Neuronal stem cell (in vitro differentiated cells): ENCODE results near the gene FSIP1.

Experiments used
- DNase-seq: peaks from one replicate; pipeline ENCODE4 v3.0.0-alpha.2; 2013; ENCODE audit warnings: low spot score
- H2AFZ ChIP-seq: one replicate; pipeline ENCODE4 v1.6.1; 2013; ENCODE audit warnings: mild to moderate bottlenecking, low read length, inconsistent platforms
- H2AK5ac ChIP-seq: 2 replicates; pipeline ENCODE4 v1.6.1; 2013; ENCODE audit warnings: low read depth, mild to moderate bottlenecking, inconsistent platforms, low read length, moderate library complexity, mixed read lengths
- H2BK120ac ChIP-seq: 2 replicates; pipeline ENCODE4 v1.6.1; 2013; ENCODE audit warnings: low read depth, mild to moderate bottlenecking, inconsistent platforms, low read length, moderate library complexity, mixed read lengths
- H2BK12ac ChIP-seq: one replicate; pipeline ENCODE4 v1.6.1; 2013; ENCODE audit warnings: low read length, inconsistent platforms
- H2BK15ac ChIP-seq: 2 replicates; pipeline ENCODE4 v1.6.1; 2013; ENCODE audit warnings: mild to moderate bottlenecking, low read length, inconsistent platforms, mixed read lengths
- H2BK5ac ChIP-seq: one replicate; pipeline ENCODE4 v1.6.1; 2013; ENCODE audit warnings: inconsistent platforms, mild to moderate bottlenecking, low read length, moderate library complexity
- H3K14ac ChIP-seq: one replicate; pipeline ENCODE4 v1.6.1; 2013; ENCODE audit warnings: low read length, inconsistent platforms
- H3K18ac ChIP-seq: 2 replicates; pipeline ENCODE4 v1.6.1; 2013; ENCODE audit warnings: low read length, inconsistent platforms
- H3K23ac ChIP-seq: 2 replicates; pipeline ENCODE4 v1.6.1; 2013; ENCODE audit warnings: low read depth, mild to moderate bottlenecking, mixed read lengths, low read length, inconsistent platforms; ENCODE audit not compliant: poor library complexity
- H3K27ac ChIP-seq: replicated peaks from 3 replicates; pipeline ENCODE4 v1.5.1; 2013; ENCODE audit warnings: low read length, inconsistent platforms
- H3K27me3 ChIP-seq, 3 experiments: 2 replicates each; pipeline ENCODE4 v1.6.1; 2013; ENCODE audit warnings: low read length in 3 of 3, mild to moderate bottlenecking in 2 of 3, inconsistent platforms in 1 of 3, low read depth in 1 of 3, mixed read lengths in 1 of 3, moderate library complexity in 1 of 3; ENCODE audit not compliant: control insufficient read depth in 3 of 3, insufficient read depth in 3 of 3
- H3K36me3 ChIP-seq, 2 donors: replicated peaks in 1 of 2; 2 replicates each; pipeline ENCODE4 v1.6.1; 2013; ENCODE audit warnings: low read length in 2 of 2; ENCODE audit not compliant: control insufficient read depth in 2 of 2, insufficient read depth in 2 of 2
- H3K4ac ChIP-seq: 2 replicates; pipeline ENCODE4 v1.6.1; 2013; ENCODE audit warnings: inconsistent platforms, mild to moderate bottlenecking, low read length, moderate library complexity
- H3K4me1 ChIP-seq, 2 donors: 1 replicate in 1 of 2; 2 replicates in 1 of 2; pipeline ENCODE4 v1.6.1; 2013; ENCODE audit warnings: low read length in 2 of 2, low read depth in 1 of 2; ENCODE audit not compliant: control insufficient read depth in 2 of 2, insufficient read depth in 1 of 2
- H3K4me2 ChIP-seq: one replicate; pipeline ENCODE4 v1.6.1; 2013; ENCODE audit warnings: mild to moderate bottlenecking, low read length, inconsistent platforms; ENCODE audit not compliant: insufficient read depth, poor library complexity, severe bottlenecking
- H3K4me3 ChIP-seq, 2 donors: 2 replicates each; pipeline ENCODE4 v1.5.1; 2013; ENCODE audit warnings: low read length in 2 of 2, mild to moderate bottlenecking in 2 of 2, inconsistent platforms in 1 of 2, moderate library complexity in 1 of 2
- H3K79me1 ChIP-seq: one replicate; pipeline ENCODE4 v1.6.1; 2013; ENCODE audit warnings: low read depth, mild to moderate bottlenecking, inconsistent platforms, low read length, moderate library complexity
- H3K9ac ChIP-seq: one replicate; pipeline ENCODE4 v1.6.1; 2013; ENCODE audit warnings: mild to moderate bottlenecking, low read depth, low read length, inconsistent platforms; ENCODE audit not compliant: poor library complexity
- H3K9me3 ChIP-seq, 2 donors: replicated peaks in 1 of 2; 2 replicates each; pipeline versions ENCODE3 to v1.6.1; 2013; ENCODE audit warnings: low read length in 2 of 2, mild to moderate bottlenecking in 2 of 2, inconsistent platforms in 1 of 2, low read depth in 1 of 2, mixed read lengths in 1 of 2, moderate library complexity in 1 of 2; ENCODE audit not compliant: control insufficient read depth in 2 of 2, insufficient read depth in 1 of 2
- H4K8ac ChIP-seq: one replicate; pipeline ENCODE4 v1.6.1; 2013; ENCODE audit warnings: low read depth, mild to moderate bottlenecking, inconsistent platforms, low read length, moderate library complexity
- H4K91ac ChIP-seq: one replicate; pipeline ENCODE4 v1.6.1; 2013; ENCODE audit warnings: low read length, low read depth, mild to moderate bottlenecking, inconsistent platforms; ENCODE audit not compliant: poor library complexity
- WGBS, 2 donors: extraction: QIAGEN DNeasy Blood & Tissue Kit; methylation state at CpG; one replicate each; pipeline ENCODE4 v1.1.7; 2013; ENCODE audit warnings: missing lambda C conversion rate in 2 of 2, mixed read lengths in 1 of 2; ENCODE audit not compliant: insufficient read length in 2 of 2, insufficient replicate concordance in 1 of 2; ENCODE audit errors: extremely low coverage in 2 of 2; 5-methylcytosine and 5-hydroxymethylcytosine counted together

The FSIP1 gene

GRCh38 chr15:39593656-39594445, 188.8 kb downstream of the FSIP1 start:
- H3K4me1 ChIP-seq: peaks cover 0 to 2% of the 10 kb centered on the region in 2 donors
- H3K14ac ChIP-seq: no peak overlapping the region
- no peak overlapping the region for H2BK5ac ChIP-seq
- H3K4me2 ChIP-seq: no peak overlapping the region
- no peak overlapping the region for H3K4ac ChIP-seq
- H3K27me3 ChIP-seq: no peaks in the 10 kb centered on the region
- H3K36me3 ChIP-seq: peaks cover 33 to 94% of the 10 kb centered on the region in 2 donors
- H3K79me1 ChIP-seq: no peaks in the 10 kb centered on the region
- H4K8ac ChIP-seq: no peak overlapping the region
- no peak overlapping the region for H2AK5ac ChIP-seq
- no peak overlapping the region for H2BK15ac ChIP-seq
- H3K9me3 ChIP-seq: no peaks in the 10 kb centered on the region
- DNase-seq: no peak
- H3K27ac ChIP-seq: no peak overlapping the region
- no peak overlapping the region for H3K23ac ChIP-seq
- WGBS, 2 donors: no CpG with 5 or more reads among the region's 7 CpGs
- H2BK120ac ChIP-seq: no peak overlapping the region
- H3K9ac ChIP-seq: no peak overlapping the region
- H2AFZ ChIP-seq: no peak overlapping the region
- no peak overlapping the region for H3K18ac ChIP-seq
- no peak overlapping the region for H3K4me3 ChIP-seq
- no peak overlapping the region for H4K91ac ChIP-seq
- no peak overlapping the region for H2BK12ac ChIP-seq

- Histone ChIP-seq H3K9ac (no peak overlapping the region), H3K23ac (no peak overlapping the region), H2AFZ (no peak overlapping the region), H3K4ac (no peak overlapping the region), H2BK5ac (no peak overlapping the region), H4K8ac (no peak overlapping the region), H2AK5ac (no peak overlapping the region), H3K18ac (no peak overlapping the region), H2BK120ac (no peak overlapping the region), H3K4me3 (no peak overlapping the region), H3K4me2 (no peak overlapping the region), H3K14ac (no peak overlapping the region), H3K27ac (no peak overlapping the region), H3K4me1 (peaks cover 0 to 2% of the 10 kb centered on the region in 2 donors), H3K36me3 (peaks cover 40 to 100% of the 10 kb centered on the region in 2 donors), H4K91ac (no peak overlapping the region), H3K27me3 (no peaks in the 10 kb centered on the region), H2BK12ac (no peak overlapping the region), H2BK15ac (no peak overlapping the region), H3K9me3 (no peaks in the 10 kb centered on the region), H3K79me1 (no peaks in the 10 kb centered on the region)
- DNase-seq: no peak
- WGBS, 2 donors: no CpG with 5 or more reads among the region's 15 CpGs
Measured at GRCh38 chr15:39593071-39593655, 189.5 kb downstream of the FSIP1 start.

GRCh38 chr15:39592500-39592899, 190.1 kb downstream of the FSIP1 start:
- Histone ChIP-seq H3K9ac (no peak overlapping the region), H3K36me3 (peaks cover 44 to 100% of the 10 kb centered on the region in 2 donors), H3K9me3 (no peaks in the 10 kb centered on the region), H3K4me1 (peaks cover 0 to 2% of the 10 kb centered on the region in 2 donors), H3K27me3 (no peaks in the 10 kb centered on the region), H2BK120ac (no peak overlapping the region), H3K23ac (no peak overlapping the region), H3K4me2 (no peak overlapping the region), H2BK15ac (no peak overlapping the region), H3K4ac (no peak overlapping the region), H2AFZ (no peak overlapping the region), H3K14ac (no peak overlapping the region), H3K18ac (no peak overlapping the region), H4K8ac (no peak overlapping the region), H3K79me1 (no peaks in the 10 kb centered on the region), H3K27ac (no peak overlapping the region), H3K4me3 (no peak overlapping the region), H2AK5ac (no peak overlapping the region), H4K91ac (no peak overlapping the region), H2BK12ac (no peak overlapping the region), H2BK5ac (no peak overlapping the region)
- DNase-seq: no peak
- WGBS, 2 donors: no CpG with 5 or more reads among the region's 6 CpGs

GRCh38 chr15:39591896-39592315, 190.7 kb downstream of the FSIP1 start:
- peaks cover 48 to 100% of the 10 kb centered on the region in 2 donors for H3K36me3 ChIP-seq
- DNase-seq: no peak
- H4K91ac ChIP-seq: no peak overlapping the region
- H3K4me1 ChIP-seq: peaks cover 0 to 2% of the 10 kb centered on the region in 2 donors
- no peaks in the 10 kb centered on the region for H3K9me3 ChIP-seq
- no peak overlapping the region for H3K23ac ChIP-seq
- no peaks in the 10 kb centered on the region for H3K79me1 ChIP-seq
- H2BK12ac ChIP-seq: no peak overlapping the region
- H3K4ac ChIP-seq: no peak overlapping the region
- H3K14ac ChIP-seq: no peak overlapping the region
- no peak overlapping the region for H2AFZ ChIP-seq
- no peak overlapping the region for H2AK5ac ChIP-seq
- no peak overlapping the region for H4K8ac ChIP-seq
- H3K9ac ChIP-seq: no peak overlapping the region
- no peaks in the 10 kb centered on the region for H3K27me3 ChIP-seq
- no peak overlapping the region for H3K27ac ChIP-seq
- H2BK15ac ChIP-seq: no peak overlapping the region
- no CpG with 5 or more reads among the region's 2 CpGs for WGBS, 2 donors
- H3K4me3 ChIP-seq: no peak overlapping the region
- H3K18ac ChIP-seq: no peak overlapping the region
- no peak overlapping the region for H2BK120ac ChIP-seq
- H3K4me2 ChIP-seq: no peak overlapping the region
- no peak overlapping the region for H2BK5ac ChIP-seq
